ENCODE results near the gene CYLD.
A peak's percentile ranks its signal among the peaks of the same experiment; 100 is the strongest.

Gene CYLD

GRCh38 chr16:50705436-50706110, 36.3 kb upstream of the CYLD start:
- Histone ChIP-seq H3K27ac (ENCODE audit: low read length, poor library complexity, severe bottlenecking) (no peak overlapping the region), H3K23ac (ENCODE audit: low read length in 2 of 2) (no peak overlapping the region), H2AK5ac (ENCODE audit: low read length, severe bottlenecking) (no peak overlapping the region), H3K4ac (ENCODE audit: low read depth in 1 of 2, low read length in 2 of 2) (no peak overlapping the region), H4K8ac (ENCODE audit: low read length) (no peak overlapping the region), H4K91ac (ENCODE audit: low read length) (no peak overlapping the region), H3K9me3 (ENCODE audit: control insufficient read depth, low read length) (peaks cover 21% of the 10 kb centered on the region), H3K4me2 (ENCODE audit: low read length, poor library complexity, severe bottlenecking) (no peak overlapping the region), H2BK5ac (ENCODE audit: low read depth, low read length, poor library complexity, severe bottlenecking) (no peak overlapping the region), H3K36me3 (ENCODE audit: control insufficient read depth in 1 of 2, insufficient read depth in 2 of 2, low read depth in 1 of 2, low read length in 2 of 2) (no peaks in the 10 kb centered on the region), H3K18ac (ENCODE audit: low read depth in 1 of 2, low read length in 2 of 2) (no peak overlapping the region), H3K79me1 (replicated peaks; ENCODE audit: low read length, poor library complexity, severe bottlenecking) (no peaks in the 10 kb centered on the region), H2BK120ac (ENCODE audit: low read depth, low read length) (no peak overlapping the region), H3K4me3 (ENCODE audit: insufficient read depth in 1 of 2, low read depth in 1 of 2, low read length in 2 of 2) (no peak overlapping the region), H3K4me1 (ENCODE audit: control insufficient read depth, insufficient read depth, low read depth, low read length) (no peaks in the 10 kb centered on the region), H2BK12ac (ENCODE audit: low read length in 2 of 2) (no peak overlapping the region), H3K9ac (ENCODE audit: low read length) (no peak overlapping the region), H3K14ac (ENCODE audit: low read length in 2 of 2) (no peak overlapping the region), H3K27me3 (ENCODE audit: control insufficient read depth in 1 of 2, insufficient read depth in 1 of 2, low read length in 2 of 2) (no peaks in the 10 kb centered on the region), H2AFZ (ENCODE audit: low read depth, low read length) (no peak overlapping the region), H2BK15ac (ENCODE audit: low read depth, poor library complexity, severe bottlenecking) (no peak overlapping the region)
- DNase-seq = no peak
- WGBS = 57% methylated on average over 4 of the region's 5 CpGs

- 26% methylated on average over 3 of the region's 3 CpGs for WGBS
- no peak overlapping the region for H2BK12ac ChIP-seq (ENCODE audit: low read length in 2 of 2)
- H2BK120ac ChIP-seq (ENCODE audit: low read depth, low read length) = no peak overlapping the region
- no peak overlapping the region for H2BK5ac ChIP-seq (ENCODE audit: low read depth, low read length, poor library complexity, severe bottlenecking)
- H3K23ac ChIP-seq (ENCODE audit: low read length in 2 of 2) = no peak overlapping the region
- H3K9ac ChIP-seq (ENCODE audit: low read length) = no peak overlapping the region
- no peaks in the 10 kb centered on the region for H3K36me3 ChIP-seq (ENCODE audit: control insufficient read depth in 1 of 2, insufficient read depth in 2 of 2, low read depth in 1 of 2, low read length in 2 of 2)
- no peak overlapping the region for H3K14ac ChIP-seq (ENCODE audit: low read length in 2 of 2)
- no peak overlapping the region for H4K91ac ChIP-seq (ENCODE audit: low read length)
- H3K27ac ChIP-seq (ENCODE audit: low read length, poor library complexity, severe bottlenecking) = no peak overlapping the region
- H4K8ac ChIP-seq (ENCODE audit: low read length) = no peak overlapping the region
- no peak overlapping the region for H3K18ac ChIP-seq (ENCODE audit: low read depth in 1 of 2, low read length in 2 of 2)
- H3K4ac ChIP-seq (ENCODE audit: low read depth in 1 of 2, low read length in 2 of 2) = no peak overlapping the region
- no peaks in the 10 kb centered on the region for H3K27me3 ChIP-seq (ENCODE audit: control insufficient read depth in 1 of 2, insufficient read depth in 1 of 2, low read length in 2 of 2)
- DNase-seq = no peak
- H3K4me2 ChIP-seq (ENCODE audit: low read length, poor library complexity, severe bottlenecking) = no peak overlapping the region
- no peak overlapping the region for H3K4me3 ChIP-seq (ENCODE audit: insufficient read depth in 1 of 2, low read depth in 1 of 2, low read length in 2 of 2)
- H2AFZ ChIP-seq (ENCODE audit: low read depth, low read length) = no peak overlapping the region
- H3K79me1 ChIP-seq (replicated peaks; ENCODE audit: low read length, poor library complexity, severe bottlenecking) = no peaks in the 10 kb centered on the region
- H2BK15ac ChIP-seq (ENCODE audit: low read depth, poor library complexity, severe bottlenecking) = no peak overlapping the region
- H3K4me1 ChIP-seq (ENCODE audit: control insufficient read depth, insufficient read depth, low read depth, low read length) = no peaks in the 10 kb centered on the region
- no peak overlapping the region for H2AK5ac ChIP-seq (ENCODE audit: low read length, severe bottlenecking)
- peaks cover 21% of the 10 kb centered on the region for H3K9me3 ChIP-seq (ENCODE audit: control insufficient read depth, low read length)
Observed at GRCh38 chr16:50706250-50706649, 35.6 kb upstream of the CYLD start.

DNA sequence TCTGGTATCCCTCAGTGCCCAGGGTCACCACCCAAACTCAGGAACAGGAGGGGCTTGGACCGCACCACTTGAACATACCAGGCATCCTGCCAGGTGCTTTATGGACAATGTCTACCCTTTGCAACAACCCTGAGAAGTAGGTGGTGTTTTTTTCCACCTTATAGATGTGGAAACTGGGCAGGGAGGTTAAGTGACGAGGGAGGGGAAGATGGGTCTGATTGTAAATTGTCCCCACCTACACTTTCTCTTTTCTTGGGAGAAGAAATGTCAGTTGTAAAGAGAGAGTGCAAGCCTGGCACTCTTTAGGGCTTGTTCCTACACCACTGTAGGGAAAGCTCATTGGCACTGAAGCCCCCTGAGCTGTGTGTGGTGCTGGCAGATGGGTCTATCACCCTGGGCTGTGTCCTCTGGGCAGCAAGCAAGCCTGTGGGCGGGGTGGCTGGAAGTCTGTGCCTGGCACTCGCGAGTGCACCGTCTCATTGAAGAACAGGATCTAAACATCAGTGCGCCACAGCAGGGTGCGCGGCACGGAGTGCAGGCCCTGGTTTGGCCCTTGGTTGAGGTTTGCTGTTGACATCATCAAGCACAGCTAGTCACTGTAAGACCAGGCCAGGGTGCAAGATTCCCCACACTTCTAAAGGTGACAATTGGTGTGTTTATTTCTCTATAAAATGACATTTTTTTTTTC, 33.4 kb upstream of the CYLD start:
- H3K27ac ChIP-seq (ENCODE audit: low read length, poor library complexity, severe bottlenecking) = no peak overlapping the region
- no peak overlapping the region for H2BK120ac ChIP-seq (ENCODE audit: low read depth, low read length)
- no peak overlapping the region for H3K4ac ChIP-seq (ENCODE audit: low read depth in 1 of 2, low read length in 2 of 2)
- no peak overlapping the region for H3K4me3 ChIP-seq (ENCODE audit: insufficient read depth in 1 of 2, low read depth in 1 of 2, low read length in 2 of 2)
- H3K23ac ChIP-seq (ENCODE audit: low read length in 2 of 2) = no peak overlapping the region
- peak overlapping the region; percentile 38 for H4K8ac ChIP-seq (ENCODE audit: low read length)
- H3K27me3 ChIP-seq (ENCODE audit: control insufficient read depth in 1 of 2, insufficient read depth in 1 of 2, low read length in 2 of 2) = no peaks in the 10 kb centered on the region
- no peak overlapping the region for H2BK15ac ChIP-seq (ENCODE audit: low read depth, poor library complexity, severe bottlenecking)
- no peak overlapping the region for H3K9ac ChIP-seq (ENCODE audit: low read length)
- no peak overlapping the region for H2BK5ac ChIP-seq (ENCODE audit: low read depth, low read length, poor library complexity, severe bottlenecking)
- no peaks in the 10 kb centered on the region for H3K36me3 ChIP-seq (ENCODE audit: control insufficient read depth in 1 of 2, insufficient read depth in 2 of 2, low read depth in 1 of 2, low read length in 2 of 2)
- no peak overlapping the region for H2AFZ ChIP-seq (ENCODE audit: low read depth, low read length)
- H3K4me2 ChIP-seq (ENCODE audit: low read length, poor library complexity, severe bottlenecking) = no peak overlapping the region
- H2AK5ac ChIP-seq (ENCODE audit: low read length, severe bottlenecking) = no peak overlapping the region
- no peaks in the 10 kb centered on the region for H3K79me1 ChIP-seq (replicated peaks; ENCODE audit: low read length, poor library complexity, severe bottlenecking)
- no peaks in the 10 kb centered on the region for H3K4me1 ChIP-seq (ENCODE audit: control insufficient read depth, insufficient read depth, low read depth, low read length)
- no peak overlapping the region for H2BK12ac ChIP-seq (ENCODE audit: low read length in 2 of 2)
- no peak for DNase-seq
- 92% methylated on average over 9 of the region's 10 CpGs for WGBS
- no peak overlapping the region for H4K91ac ChIP-seq (ENCODE audit: low read length)
- H3K18ac ChIP-seq (ENCODE audit: low read depth in 1 of 2, low read length in 2 of 2) = no peak overlapping the region
- no peak overlapping the region for H3K14ac ChIP-seq (ENCODE audit: low read length in 2 of 2)
- H3K9me3 ChIP-seq (ENCODE audit: control insufficient read depth, low read length) = peaks cover 21% of the 10 kb centered on the region

DNA sequence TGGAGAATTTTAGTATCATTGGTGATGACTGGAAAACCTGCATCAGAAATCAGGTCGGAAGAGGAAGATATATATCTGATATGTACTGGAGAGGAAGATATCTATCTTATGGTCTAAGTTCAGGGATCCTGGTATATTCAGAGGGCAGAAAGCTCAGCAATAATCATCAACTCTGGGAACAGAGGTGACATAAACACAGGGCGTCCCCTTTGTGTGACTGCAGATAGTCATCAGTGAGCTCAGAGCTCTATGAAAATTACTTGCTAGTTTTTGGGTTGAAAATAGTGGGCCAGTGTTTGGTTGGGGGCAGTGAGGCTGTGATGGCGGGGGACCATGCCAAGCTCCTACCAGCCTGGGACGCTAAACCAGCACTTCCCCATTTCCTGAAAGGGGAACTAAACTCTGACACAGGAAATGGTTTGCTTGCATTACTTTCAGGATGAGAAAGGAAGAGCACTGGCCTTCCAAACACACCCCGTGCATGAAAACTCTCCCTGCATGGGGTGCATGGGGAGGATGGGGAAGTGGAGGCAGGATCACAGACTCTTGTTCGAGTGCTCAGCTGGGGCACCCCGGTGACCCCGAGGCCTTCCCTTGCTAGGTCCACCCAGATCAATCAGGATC, 32.7 kb upstream of the CYLD start:
- no peak overlapping the region for H3K14ac ChIP-seq (ENCODE audit: low read length in 2 of 2)
- H4K8ac ChIP-seq (ENCODE audit: low read length) = no peak overlapping the region
- no peak overlapping the region for H2AFZ ChIP-seq (ENCODE audit: low read depth, low read length)
- DNase-seq = no peak
- no peak overlapping the region for H3K18ac ChIP-seq (ENCODE audit: low read depth in 1 of 2, low read length in 2 of 2)
- no peak overlapping the region for H3K23ac ChIP-seq (ENCODE audit: low read length in 2 of 2)
- H3K36me3 ChIP-seq (ENCODE audit: control insufficient read depth in 1 of 2, insufficient read depth in 2 of 2, low read depth in 1 of 2, low read length in 2 of 2) = no peaks in the 10 kb centered on the region
- H3K27ac ChIP-seq (ENCODE audit: low read length, poor library complexity, severe bottlenecking) = no peak overlapping the region
- no peak overlapping the region for H2BK120ac ChIP-seq (ENCODE audit: low read depth, low read length)
- H4K91ac ChIP-seq (ENCODE audit: low read length) = no peak overlapping the region
- no peaks in the 10 kb centered on the region for H3K79me1 ChIP-seq (replicated peaks; ENCODE audit: low read length, poor library complexity, severe bottlenecking)
- H3K4me1 ChIP-seq (ENCODE audit: control insufficient read depth, insufficient read depth, low read depth, low read length) = no peaks in the 10 kb centered on the region
- no peaks in the 10 kb centered on the region for H3K27me3 ChIP-seq (ENCODE audit: control insufficient read depth in 1 of 2, insufficient read depth in 1 of 2, low read length in 2 of 2)
- no peak overlapping the region for H2AK5ac ChIP-seq (ENCODE audit: low read length, severe bottlenecking)
- peaks cover 14% of the 10 kb centered on the region for H3K9me3 ChIP-seq (ENCODE audit: control insufficient read depth, low read length)
- H3K4me3 ChIP-seq (ENCODE audit: insufficient read depth in 1 of 2, low read depth in 1 of 2, low read length in 2 of 2) = no peak overlapping the region
- H2BK5ac ChIP-seq (ENCODE audit: low read depth, low read length, poor library complexity, severe bottlenecking) = no peak overlapping the region
- H3K4ac ChIP-seq (ENCODE audit: low read depth in 1 of 2, low read length in 2 of 2) = no peak overlapping the region
- no peak overlapping the region for H3K4me2 ChIP-seq (ENCODE audit: low read length, poor library complexity, severe bottlenecking)
- no peak overlapping the region for H3K9ac ChIP-seq (ENCODE audit: low read length)
- H2BK15ac ChIP-seq (ENCODE audit: low read depth, poor library complexity, severe bottlenecking) = no peak overlapping the region
- no peak overlapping the region for H2BK12ac ChIP-seq (ENCODE audit: low read length in 2 of 2)
- 72% methylated on average over 7 of the region's 8 CpGs for WGBS
